HL-60 (cell line): ENCODE data around the gene RPH3AL.

ENCODE experiments used
- CTCF ChIP-seq: IDR thresholded peaks from one replicate; pipeline ENCODE4 v1.5.1; 2011; ENCODE audit warnings: low read length, control low read depth, inconsistent platforms; ENCODE audit not compliant: insufficient read depth
- GABPA ChIP-seq: IDR thresholded peaks from 2 replicates; pipeline ENCODE4 v1.6.1; 2012; ENCODE audit warnings: low read depth
- POLR2AphosphoS5 ChIP-seq: IDR thresholded peaks from 2 replicates; pipeline ENCODE4 v1.6.1; 2012; ENCODE audit warnings: low read depth
- REST ChIP-seq: IDR thresholded peaks from 2 replicates; pipeline ENCODE4 v1.6.1; 2012; ENCODE audit warnings: low read depth; ENCODE audit not compliant: insufficient replicate concordance
- SPI1 ChIP-seq: IDR thresholded peaks from 2 replicates; pipeline ENCODE4 v1.6.1; 2012; ENCODE audit warnings: low read depth, mild to moderate bottlenecking, borderline replicate concordance

GRCh38 chr17:218432-219110, 134.0 kb downstream of the RPH3AL start:
- TF ChIP-seq CTCF (no peak), POLR2AphosphoS5 (no peak), REST (no peak), GABPA (no peak), SPI1 (no peak)
